ENCODE measurements around the gene VIL1.

- no peak for TF ChIP-seq EZH2 (IDR thresholded peaks at IDR 0.05; ENCODE audit: insufficient read depth, low read length)
- TF ChIP-seq CTCF (IDR thresholded peaks at IDR 0.05; ENCODE audit: insufficient read depth, low read depth, low read length), result no peak
Observed at GRCh38 chr2:218396688-218397462, 22.0 kb upstream of the VIL1 start.

All from astrocyte (in vitro differentiated cells and primary cell).